GM12878 (cell line): ENCODE measurements around the gene SVOP. TPM values are rescaled to one million over a fixed set of nuclear protein-coding genes. Genes with fewer than 3 reads are reported as not detected.

Experiments used
- polyA plus RNA-seq, 11 experiments: library from polyadenylated mRNA; depleted of rRNA in 4 of 11; unstranded in 6 of 11; stranded (reverse) in 5 of 11; fragments of >200 nt; fragmentation: Nextera tagmentation in 4 of 11; fragmentation: Illumina TruSeq in 1 of 11; extraction: Ambion mirVana in 4 of 11; extraction: Trizol in 1 of 11; gene quantifications; 1 replicate in 1 of 11; 2 replicates in 10 of 11; pipeline versions ENCODE4 v1.2.1 to v1.2.3, GENCODE V29; 2011 to 2016; ENCODE audit warnings: inconsistent platforms in 2 of 11, missing spikeins in 2 of 11, low read depth in 1 of 11
- small RNA-seq: library from RNA; depleted of rRNA; stranded (forward); fragments of <200 nt; gene quantifications from one replicate; pipeline ENCODE3, GENCODE V24; 2014
- total RNA-seq, 4 experiments: library from RNA; depleted of rRNA in 3 of 4; stranded (reverse); fragments of >200 nt in 3 of 4; fragmentation: Illumina TruSeq in 1 of 4; extraction: Trizol in 1 of 4; gene quantifications; 2 replicates each; pipeline versions ENCODE4 v1.2.1 to v1.2.3, GENCODE V29; 2013 to 2021

The SVOP gene
- total and polyA plus RNA-seq, 10 of the 15 experiments (the other 5 are each of a cell fraction or from before 2014, with no cell fraction given) = under 0.01 TPM; not detected in 9

Small RNA genes within 50 kb of the gene (small RNA-seq; reads per million reads assigned to genes)
- gene AC190387.1 (not detected), gene RNA5SP372 (not detected), gene RNU6-361P (not detected)

Other genes starting within 250 kb of the SVOP start
- gene SSH1, start 163.5 kb downstream of the SVOP start, total RNA-seq (2014; rRNA removed) = 7.1 and 7.2 TPM in 2 replicates
- 5.6 and 7.3 TPM in 2 replicates for gene SSH1, start 163.5 kb downstream of the SVOP start, total RNA-seq (2014; rRNA removed; fragmentation: Illumina TruSeq; extraction: Trizol)
- gene SSH1, start 163.5 kb downstream of the SVOP start, total RNA-seq (2021) = 28.6 and 29.9 TPM in 2 replicates
- 17.7 and 23.7 TPM in 2 replicates for gene SSH1, start 163.5 kb downstream of the SVOP start, polyA plus RNA-seq (2011; rRNA removed)
- 10.6 and 10.8 TPM in 2 replicates for gene SSH1, start 163.5 kb downstream of the SVOP start, polyA plus RNA-seq (2014; fragmentation: Illumina TruSeq; extraction: Trizol)
- gene SSH1, start 163.5 kb downstream of the SVOP start, polyA plus RNA-seq (2014; fragmentation: Nextera tagmentation; extraction: Ambion mirVana) = 1 to 10 TPM; 1.5 to 1.6 TPM
- gene SSH1, start 163.5 kb downstream of the SVOP start, polyA plus RNA-seq (2014; rRNA removed) = 11.8 and 12.4 TPM in 2 replicates
- 10 to 100 TPM; 12.1 to 12.7 TPM for gene SSH1, start 163.5 kb downstream of the SVOP start, polyA plus RNA-seq (2016; fragmentation: Nextera tagmentation; extraction: Ambion mirVana)
- gene DAO, start 141.0 kb downstream of the SVOP start, total RNA-seq (2014; rRNA removed) = not detected in 2 replicates
- not detected in 2 replicates for gene DAO, start 141.0 kb downstream of the SVOP start, total RNA-seq (2014; rRNA removed; fragmentation: Illumina TruSeq; extraction: Trizol)
- gene DAO, start 141.0 kb downstream of the SVOP start, total RNA-seq (2021) = not detected in 2 replicates
- 0.15 TPM in 1 of 2 replicates, not detected in the other for gene DAO, start 141.0 kb downstream of the SVOP start, polyA plus RNA-seq (2011; rRNA removed)
- gene DAO, start 141.0 kb downstream of the SVOP start, polyA plus RNA-seq (2014; fragmentation: Illumina TruSeq; extraction: Trizol) = not detected in 2 replicates
- not detected for gene DAO, start 141.0 kb downstream of the SVOP start, polyA plus RNA-seq (2014; fragmentation: Nextera tagmentation; extraction: Ambion mirVana)
- gene DAO, start 141.0 kb downstream of the SVOP start, polyA plus RNA-seq (2014; rRNA removed) = not detected in 2 replicates
- gene DAO, start 141.0 kb downstream of the SVOP start, polyA plus RNA-seq (2016; fragmentation: Nextera tagmentation; extraction: Ambion mirVana) = not detected
- 4.5 and 5.5 TPM in 2 replicates for gene USP30, start 31.5 kb upstream of the SVOP start, total RNA-seq (2014; rRNA removed)
- 2.8 and 3.4 TPM in 2 replicates for gene USP30, start 31.5 kb upstream of the SVOP start, total RNA-seq (2014; rRNA removed; fragmentation: Illumina TruSeq; extraction: Trizol)
- gene USP30, start 31.5 kb upstream of the SVOP start, total RNA-seq (2021) = 6.6 and 7.2 TPM in 2 replicates
- 15.5 and 16.2 TPM in 2 replicates for gene USP30, start 31.5 kb upstream of the SVOP start, polyA plus RNA-seq (2011; rRNA removed)
- 6.3 and 7.4 TPM in 2 replicates for gene USP30, start 31.5 kb upstream of the SVOP start, polyA plus RNA-seq (2014; fragmentation: Illumina TruSeq; extraction: Trizol)
- gene USP30, start 31.5 kb upstream of the SVOP start, polyA plus RNA-seq (2014; fragmentation: Nextera tagmentation; extraction: Ambion mirVana) = 1 to 10 TPM; 2.1 to 3.0 TPM
- 6.0 and 7.2 TPM in 2 replicates for gene USP30, start 31.5 kb upstream of the SVOP start, polyA plus RNA-seq (2014; rRNA removed)
- 1 to 10 TPM; 6.5 to 7.7 TPM for gene USP30, start 31.5 kb upstream of the SVOP start, polyA plus RNA-seq (2016; fragmentation: Nextera tagmentation; extraction: Ambion mirVana)
- 40.3 and 40.4 TPM in 2 replicates for gene ALKBH2, start 72.4 kb upstream of the SVOP start, total RNA-seq (2014; rRNA removed)
- 29.3 and 30.7 TPM in 2 replicates for gene ALKBH2, start 72.4 kb upstream of the SVOP start, total RNA-seq (2014; rRNA removed; fragmentation: Illumina TruSeq; extraction: Trizol)
- 26.4 and 28.9 TPM in 2 replicates for gene ALKBH2, start 72.4 kb upstream of the SVOP start, total RNA-seq (2021)
- 23.8 and 37.0 TPM in 2 replicates for gene ALKBH2, start 72.4 kb upstream of the SVOP start, polyA plus RNA-seq (2011; rRNA removed)
- 21.7 and 30.7 TPM in 2 replicates for gene ALKBH2, start 72.4 kb upstream of the SVOP start, polyA plus RNA-seq (2014; fragmentation: Illumina TruSeq; extraction: Trizol)
- 1 to 10 TPM; 5.6 to 8.8 TPM for gene ALKBH2, start 72.4 kb upstream of the SVOP start, polyA plus RNA-seq (2014; fragmentation: Nextera tagmentation; extraction: Ambion mirVana)
- gene ALKBH2, start 72.4 kb upstream of the SVOP start, polyA plus RNA-seq (2014; rRNA removed) = 31.7 and 33.4 TPM in 2 replicates
- 10 to 100 TPM; 32.8 to 36.7 TPM for gene ALKBH2, start 72.4 kb upstream of the SVOP start, polyA plus RNA-seq (2016; fragmentation: Nextera tagmentation; extraction: Ambion mirVana)
- 31.4 and 34.6 TPM in 2 replicates for gene UNG, start 76.5 kb upstream of the SVOP start, total RNA-seq (2014; rRNA removed)
- 36.3 and 37.5 TPM in 2 replicates for gene UNG, start 76.5 kb upstream of the SVOP start, total RNA-seq (2014; rRNA removed; fragmentation: Illumina TruSeq; extraction: Trizol)
- 62.8 and 63.4 TPM in 2 replicates for gene UNG, start 76.5 kb upstream of the SVOP start, total RNA-seq (2021)
- 30.3 and 46.4 TPM in 2 replicates for gene UNG, start 76.5 kb upstream of the SVOP start, polyA plus RNA-seq (2011; rRNA removed)
- 50.0 and 54.3 TPM in 2 replicates for gene UNG, start 76.5 kb upstream of the SVOP start, polyA plus RNA-seq (2014; fragmentation: Illumina TruSeq; extraction: Trizol)
- 10 to 100 TPM in 1 of 2 experiments, 1 to 10 TPM in 1; 9.5 to 24.5 TPM for gene UNG, start 76.5 kb upstream of the SVOP start, polyA plus RNA-seq (2014; fragmentation: Nextera tagmentation; extraction: Ambion mirVana)
- gene UNG, start 76.5 kb upstream of the SVOP start, polyA plus RNA-seq (2014; rRNA removed) = 52.8 and 59.8 TPM in 2 replicates
- gene UNG, start 76.5 kb upstream of the SVOP start, polyA plus RNA-seq (2016; fragmentation: Nextera tagmentation; extraction: Ambion mirVana) = 10 to 100 TPM; 76.2 to 81.9 TPM
- 0.17 and 0.38 TPM in 2 replicates for gene ACACB, start 95.5 kb upstream of the SVOP start, total RNA-seq (2014; rRNA removed)
- 0.14 and 0.36 TPM in 2 replicates for gene ACACB, start 95.5 kb upstream of the SVOP start, total RNA-seq (2014; rRNA removed; fragmentation: Illumina TruSeq; extraction: Trizol)
- 0.88 and 1.4 TPM in 2 replicates for gene ACACB, start 95.5 kb upstream of the SVOP start, total RNA-seq (2021)
- gene ACACB, start 95.5 kb upstream of the SVOP start, polyA plus RNA-seq (2011; rRNA removed) = 0.19 and 0.35 TPM in 2 replicates
- gene ACACB, start 95.5 kb upstream of the SVOP start, polyA plus RNA-seq (2014; fragmentation: Illumina TruSeq; extraction: Trizol) = 0.06 and 0.41 TPM in 2 replicates
- gene ACACB, start 95.5 kb upstream of the SVOP start, polyA plus RNA-seq (2014; fragmentation: Nextera tagmentation; extraction: Ambion mirVana) = under 1 TPM in 1 of 2 experiments, not detected in 1; 0.05 TPM
- gene ACACB, start 95.5 kb upstream of the SVOP start, polyA plus RNA-seq (2014; rRNA removed) = 0.55 and 1.9 TPM in 2 replicates
- under 1 TPM in 1 of 2 experiments, not detected in 1; 0.52 TPM for gene ACACB, start 95.5 kb upstream of the SVOP start, polyA plus RNA-seq (2016; fragmentation: Nextera tagmentation; extraction: Ambion mirVana)